HEK293 (cell line): Measurements from ENCODE around the gene CCDC28B.

Experiments used
- ATF2 ChIP-seq: fragments of 450-650 bp; formaldehyde crosslinking; IDR thresholded peaks from 2 replicates; pipeline ENCODE4 v1.5.1; 2016; ENCODE audit warnings: missing biosample characterization, missing genetic modification characterization, low read depth
- CTCF ChIP-seq: fragments of 450-650 bp; formaldehyde crosslinking; IDR thresholded peaks from 2 replicates; pipeline ENCODE4 v1.5.1; 2016; ENCODE audit warnings: missing biosample characterization, missing genetic modification characterization
- KLF16 ChIP-seq: fragments of 450-650 bp; formaldehyde crosslinking; IDR thresholded peaks from 2 replicates; pipeline ENCODE4 v1.5.1; 2017; ENCODE audit warnings: missing biosample characterization, missing genetic modification characterization
- MYNN ChIP-seq: fragments of 450-650 bp; formaldehyde crosslinking; IDR thresholded peaks from 2 replicates; pipeline ENCODE4 v1.5.1; 2016; ENCODE audit warnings: missing biosample characterization, missing genetic modification characterization, borderline replicate concordance
- ZNF18 ChIP-seq: fragments of 450-650 bp; formaldehyde crosslinking; IDR thresholded peaks from 2 replicates; pipeline ENCODE4 v1.5.1; 2016; ENCODE audit warnings: missing biosample characterization, missing genetic modification characterization
- ZNF280D ChIP-seq: fragments of 450-650 bp; formaldehyde crosslinking; IDR thresholded peaks from 2 replicates; pipeline ENCODE4 v1.5.1; 2016; ENCODE audit warnings: missing biosample characterization, missing genetic modification characterization
- ZNF629 ChIP-seq: fragments of 450-650 bp; formaldehyde crosslinking; IDR thresholded peaks from 2 replicates; pipeline ENCODE4 v1.5.1; 2017; ENCODE audit warnings: missing biosample characterization, missing genetic modification characterization
- ZNF747 ChIP-seq: fragments of 450-650 bp; formaldehyde crosslinking; IDR thresholded peaks from 2 replicates; pipeline ENCODE4 v1.5.1; 2016; ENCODE audit warnings: missing biosample characterization, missing genetic modification characterization

GRCh38 chr1:32220746-32221580, 20.6 kb downstream of the CCDC28B start:
- no peak for TF ChIP-seq ZNF18 (tag by site-specific recombination)
- no peak for TF ChIP-seq KLF16 (tag by site-specific recombination)
- TF ChIP-seq MYNN (tag by site-specific recombination) = no peak
- TF ChIP-seq ATF2 (tag by site-specific recombination) = no peak
- no peak for TF ChIP-seq ZNF280D (tag by site-specific recombination)
- no peak for TF ChIP-seq ZNF747 (tag by site-specific recombination)
- TF ChIP-seq ZNF629 (tag by site-specific recombination) = no peak
- TF ChIP-seq CTCF (tag by site-specific recombination) = no peak
